B cell (primary cell): ENCODE measurements around the gene CTIF. TPM values are rescaled to one million over a fixed set of nuclear protein-coding genes. Genes with fewer than 3 reads are reported as not detected.

Experiments used
- ATAC-seq: fragments of 200-7000 bp; cut with Tn5 transposase; one replicate; pipeline ENCODE4 v1.10.0; 2021; ENCODE audit warnings: low read depth, mild to moderate bottlenecking, moderate number of reproducible peaks, moderate library complexity
- CTCF ChIA-PET: fragments of 350-600 bp; sonication (Branson Sonifier 250); formaldehyde crosslinking; loops from one replicate; lab custom pipeline; 2021; ENCODE audit warnings: antibody characterized with exemption, inconsistent platforms; lab: Charles Lee
- POLR2A ChIA-PET: fragments of 350-600 bp; sonication (Branson Sonifier 250); formaldehyde crosslinking; loops from one replicate; lab custom pipeline; 2021; ENCODE audit warnings: antibody characterized with exemption; lab: Charles Lee
- DNase-seq: peaks from one replicate; pipeline ENCODE4 v3.0.0; 2013
- H2AFZ ChIP-seq: 2 replicates; pipeline ENCODE4 v1.6.1; 2012; ENCODE audit warnings: mild to moderate bottlenecking, low read depth, low read length; ENCODE audit not compliant: insufficient read depth, poor library complexity, severe bottlenecking
- H3K27ac ChIP-seq, 2 donors: 1 replicate in 1 of 2; 2 replicates in 1 of 2; pipeline ENCODE4 v1.5.1; 2012 to 2013; ENCODE audit warnings: low read length in 2 of 2, mild to moderate bottlenecking in 2 of 2, moderate library complexity in 1 of 2
- H3K27me3 ChIP-seq, 4 experiments: fragments of 200-600 bp in 1 of 4; sonication (generic) in 1 of 4; replicated peaks in 1 of 4; 1 replicate in 2 of 4; 2 replicates in 2 of 4; pipeline versions ENCODE4 v1.6.1 to v1.7.0; 2013 to 2016; ENCODE audit warnings: low read length in 3 of 4, mild to moderate bottlenecking in 2 of 4, mixed read lengths in 1 of 4, moderate library complexity in 1 of 4; ENCODE audit not compliant: insufficient read depth in 4 of 4, control insufficient read depth in 3 of 4; ENCODE audit errors: control extremely low read depth in 1 of 4
- H3K36me3 ChIP-seq, 2 experiments: replicated peaks in 1 of 2; 1 replicate in 1 of 2; 2 replicates in 1 of 2; pipeline versions ENCODE4 v1.6.1 to v1.7.1; 2013; ENCODE audit warnings: low read length in 1 of 2; ENCODE audit not compliant: insufficient read depth in 2 of 2, control insufficient read depth in 1 of 2; ENCODE audit errors: control extremely low read depth in 1 of 2, extremely low read depth in 1 of 2
- H3K4me1 ChIP-seq, 2 donors: fragments of 200-600 bp in 1 of 2; sonication (generic) in 1 of 2; 1 replicate in 1 of 2; 2 replicates in 1 of 2; pipeline versions ENCODE4 v1.5.1 to v1.6.1; 2013 to 2017; ENCODE audit warnings: low read length in 2 of 2; ENCODE audit not compliant: control insufficient read depth in 2 of 2, insufficient read depth in 2 of 2
- H3K4me2 ChIP-seq: replicated peaks from 2 replicates; pipeline ENCODE3; 2012; ENCODE audit warnings: mild to moderate bottlenecking, low read depth, low read length; ENCODE audit not compliant: poor library complexity, severe bottlenecking
- H3K4me3 ChIP-seq, 5 experiments: fragments of 200-600 bp in 1 of 5; sonication (generic) in 1 of 5; 1 replicate in 3 of 5; 2 replicates in 2 of 5; pipeline versions ENCODE4 v1.5.1 to v1.7.0; 2011 to 2016; ENCODE audit warnings: low read length in 4 of 5, mild to moderate bottlenecking in 4 of 5, low read depth in 2 of 5, control low read depth in 1 of 5, moderate library complexity in 1 of 5; ENCODE audit not compliant: insufficient read depth in 1 of 5; ENCODE audit errors: control extremely low read depth in 1 of 5, extremely low read depth in 1 of 5
- H3K79me2 ChIP-seq: fragments of 200-600 bp; sonication (generic); one replicate; pipeline ENCODE4 v1.6.0; 2016; ENCODE audit warnings: low read length; ENCODE audit not compliant: control insufficient read depth, insufficient read depth
- H3K9ac ChIP-seq: fragments of 200-600 bp; sonication (generic); 2 replicates; pipeline ENCODE4 v1.6.1; 2017; ENCODE audit warnings: mild to moderate bottlenecking, low read length, moderate library complexity
- H3K9me3 ChIP-seq, 3 donors: one replicate each; pipeline versions ENCODE4 v1.6.1 to v1.7.1; 2013; ENCODE audit warnings: low read length in 2 of 3; ENCODE audit not compliant: control insufficient read depth in 2 of 3, insufficient read depth in 1 of 3; ENCODE audit errors: control extremely low read depth in 1 of 3
- H4K20me1 ChIP-seq: 2 replicates; pipeline ENCODE4 v1.6.0; 2012; ENCODE audit warnings: mild to moderate bottlenecking, low read length; ENCODE audit not compliant: insufficient read depth, control insufficient read depth, poor library complexity, severe bottlenecking
- H3K27ac Mint-ChIP-seq: one replicate; pipeline ENCODE4 v1.8.0; 2021; ENCODE audit warnings: mixed read lengths
- H3K27me3 Mint-ChIP-seq: one replicate; pipeline ENCODE4 v1.8.0; 2021; ENCODE audit warnings: mixed read lengths
- H3K4me1 Mint-ChIP-seq: one replicate; pipeline ENCODE4 v1.8.0; 2021; ENCODE audit warnings: mixed read lengths
- H3K4me3 Mint-ChIP-seq: one replicate; pipeline ENCODE4 v1.8.0; 2021; ENCODE audit warnings: mixed read lengths
- H3K9me3 Mint-ChIP-seq: one replicate; pipeline ENCODE4 v1.8.0; 2022; ENCODE audit warnings: mixed read lengths; ENCODE audit not compliant: insufficient read depth
- CTCF ChIP-seq: fragments of 200-600 bp; IDR thresholded peaks from one replicate; pipeline ENCODE4 v1.8.0; 2022; ENCODE audit warnings: antibody characterized with exemption, mild to moderate bottlenecking
- EZH2 ChIP-seq: IDR thresholded peaks from 2 replicates; pipeline ENCODE4 v1.6.1; 2012; ENCODE audit warnings: borderline replicate concordance, low read depth, mild to moderate bottlenecking, moderate library complexity, low read length; ENCODE audit not compliant: insufficient read depth, poor library complexity, severe bottlenecking
- WGBS: methylation state at CpG from one replicate; pipeline ENCODE4 v1.1.5; 2013; ENCODE audit warnings: missing lambda C conversion rate; ENCODE audit not compliant: insufficient coverage; 5-methylcytosine and 5-hydroxymethylcytosine counted together
- intact Hi-C: fragments of 100-400 bp; cut with micrococcal nuclease; formaldehyde crosslinking; loops from one replicate; pipeline ENCODE4 v1.10.0; 2022
- polyA plus RNA-seq: library from polyadenylated mRNA; depleted of rRNA; stranded (reverse); fragments of >200 nt; gene quantifications from 2 replicates; pipeline ENCODE4 v1.2.3, GENCODE V29; 2012
- total RNA-seq, 2 donors: library from RNA; stranded (reverse); fragments of 120-200 nt in 1 of 2; gene quantifications; 1 replicate in 1 of 2; 2 replicates in 1 of 2; pipeline versions ENCODE4 v1.2.3 to v1.2.4, GENCODE V29; 2013 to 2022

CTIF gene
- total and polyA plus RNA-seq, 2 donors (not counting 1 experiment from before 2014, with no cell fraction given), result 3.6 to 16.2 TPM

- H3K9me3 Mint-ChIP-seq, result no peaks in the 10 kb centered on the region
- H3K9me3 ChIP-seq, result no peaks in the 10 kb centered on the region
- no peaks in the 10 kb centered on the region for H4K20me1 ChIP-seq
- H3K27me3 Mint-ChIP-seq, result no peaks in the 10 kb centered on the region
- no peak overlapping the region for H3K4me3 ChIP-seq
- no peak for ATAC-seq
- no peak overlapping the region for H3K4me3 Mint-ChIP-seq
- H3K27ac Mint-ChIP-seq, result no peak overlapping the region
- H2AFZ ChIP-seq, result no peak overlapping the region
- DNase-seq, result no peak
- WGBS, result 96% methylated on average over 38 of the region's 43 CpGs
- CTCF ChIA-PET, result no interaction called here
- no peaks in the 10 kb centered on the region for H3K36me3 ChIP-seq
- no peak for TF ChIP-seq CTCF
- no peak for TF ChIP-seq EZH2
- no peaks in the 10 kb centered on the region for H3K79me2 ChIP-seq
- no peaks in the 10 kb centered on the region for H3K4me1 Mint-ChIP-seq
- H3K27ac ChIP-seq, result no peak overlapping the region
- no peaks in the 10 kb centered on the region for H3K4me1 ChIP-seq
- POLR2A ChIA-PET, result interaction anchor here (1.1 kb wide), 1 partner anchor 94 kb away, joined by 4 read pairs; no protein-coding TSS in a partner anchor
- H3K9ac ChIP-seq, result no peak overlapping the region
- intact Hi-C loops, result no loop called here
- no peaks in the 10 kb centered on the region for H3K27me3 ChIP-seq
- no peak overlapping the region for H3K4me2 ChIP-seq
These were observed 320.8 kb downstream of the CTIF start for GRCh38 chr18:48859311-48860268.
